GM12878 (cell line): ENCODE measurements around the gene NHS.

Source experiments
- CHD2 ChIP-seq: IDR thresholded peaks from 2 replicates; pipeline ENCODE4 v1.6.1; 2011; ENCODE audit warnings: low read depth, low read length, improper control_type of control experiment, borderline replicate concordance
- CTCF ChIP-seq, 3 experiments: IDR thresholded peaks in 2 of 3; conservative IDR thresholded peaks in 1 of 3; 2 replicates each; pipeline ENCODE4 v1.5.1; 2011; ENCODE audit warnings: low read depth in 3 of 3, low read length in 3 of 3, mild to moderate bottlenecking in 3 of 3, control low read depth in 2 of 3, moderate library complexity in 2 of 3, inconsistent platforms in 1 of 3, mixed read lengths in 1 of 3; ENCODE audit not compliant: control insufficient read depth in 2 of 3, insufficient read depth in 1 of 3; ENCODE audit errors: extremely low read depth in 1 of 3
- EZH2 ChIP-seq: IDR thresholded peaks from 2 replicates; pipeline ENCODE4 v1.6.1; 2012; ENCODE audit warnings: low read depth, mild to moderate bottlenecking, control low read depth, inconsistent platforms, low read length, borderline replicate concordance; ENCODE audit not compliant: control insufficient read depth
- MXI1 ChIP-seq: fragments of 150-350 bp; IDR thresholded peaks from 2 replicates; pipeline ENCODE4 v1.6.1; 2011; ENCODE audit warnings: low read depth, mild to moderate bottlenecking, inconsistent platforms, low read length, improper control_type of control experiment
- NFYA ChIP-seq: IDR thresholded peaks from 2 replicates; pipeline ENCODE4 v1.6.1; 2011; ENCODE audit warnings: low read depth, mild to moderate bottlenecking, low read length, improper control_type of control experiment, borderline replicate concordance
- POLR2AphosphoS2 ChIP-seq: IDR thresholded peaks from 2 replicates; pipeline ENCODE4 v1.6.1; 2011; ENCODE audit warnings: low read depth, mild to moderate bottlenecking, low read length, improper control_type of control experiment, moderate library complexity
- POLR2AphosphoS5 ChIP-seq: IDR thresholded peaks from 2 replicates; pipeline ENCODE4 v1.6.1; 2011; ENCODE audit warnings: mild to moderate bottlenecking, low read length, inconsistent platforms
- SIX5 ChIP-seq: IDR thresholded peaks from 2 replicates; pipeline ENCODE4 v1.6.1; 2011; ENCODE audit warnings: mild to moderate bottlenecking, low read depth, low read length, moderate library complexity; ENCODE audit not compliant: severe bottlenecking
- SUPT20H ChIP-seq: IDR thresholded peaks from 2 replicates; pipeline ENCODE4 v1.6.1; 2011; ENCODE audit warnings: low read depth, mild to moderate bottlenecking, low read length, moderate library complexity, borderline replicate concordance; ENCODE audit not compliant: control insufficient read depth
- ZNF217 ChIP-seq: fragments of 450-650 bp; IDR thresholded peaks from 2 replicates; pipeline ENCODE4 v1.6.1; 2017; ENCODE audit warnings: antibody characterized with exemption, mild to moderate bottlenecking

GRCh38 chrX:17592117-17592516 is 217.1 kb downstream of the NHS start:
- TF ChIP-seq CTCF (IDR thresholded peaks at IDR 0.05 in 2 of 3, conservative IDR thresholded peaks at IDR 0.05 in 1 of 3; ENCODE audit: control insufficient read depth in 2 of 3, extremely low read depth in 1 of 3, insufficient read depth in 1 of 3, low read depth in 3 of 3, low read length in 3 of 3) (no peak), SUPT20H (no peak), EZH2 (no peak), CHD2 (no peak), MXI1 (no peak), NFYA (no peak), ZNF217 (no peak), SIX5 (no peak), POLR2AphosphoS2 (no peak), POLR2AphosphoS5 (no peak)
